HG03432 (cell line): ENCODE results near the gene NES.

Experiments used
- ATAC-seq: cut with Tn5 transposase; IDR thresholded peaks from one replicate; pipeline ENCODE4 v1.9.1; 2021; ENCODE audit warnings: mild to moderate bottlenecking, moderate library complexity; ENCODE audit not compliant: unreplicated experiment

Gene NES

DNA sequence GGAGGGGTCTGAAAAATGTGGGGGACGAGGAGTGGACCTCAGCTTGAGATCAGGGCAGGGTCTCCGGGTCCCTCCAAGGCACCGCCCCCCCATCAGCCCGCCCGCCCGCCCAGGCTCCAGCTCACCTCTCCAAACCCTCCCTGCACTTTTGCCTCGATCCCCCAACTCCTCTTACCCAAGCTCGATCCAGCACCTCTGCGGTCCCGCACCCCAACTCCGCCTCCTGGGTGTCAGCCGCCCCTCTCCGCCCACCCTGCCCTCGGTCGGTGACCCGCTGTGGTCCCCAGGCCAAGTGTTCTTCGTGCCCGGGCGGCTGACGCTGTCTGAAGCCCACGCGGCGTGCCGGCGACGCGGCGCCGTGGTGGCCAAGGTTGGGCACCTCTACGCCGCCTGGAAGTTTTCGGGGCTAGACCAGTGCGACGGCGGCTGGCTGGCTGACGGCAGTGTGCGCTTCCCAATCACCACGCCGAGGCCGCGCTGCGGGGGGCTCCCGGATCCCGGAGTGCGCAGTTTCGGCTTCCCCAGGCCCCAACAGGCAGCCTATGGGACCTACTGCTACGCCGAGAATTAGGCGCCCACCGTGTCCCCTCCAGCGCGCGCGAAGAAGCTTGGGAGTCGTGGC is 52.3 kb downstream of the NES start:
- no peak for ATAC-seq

DNA sequence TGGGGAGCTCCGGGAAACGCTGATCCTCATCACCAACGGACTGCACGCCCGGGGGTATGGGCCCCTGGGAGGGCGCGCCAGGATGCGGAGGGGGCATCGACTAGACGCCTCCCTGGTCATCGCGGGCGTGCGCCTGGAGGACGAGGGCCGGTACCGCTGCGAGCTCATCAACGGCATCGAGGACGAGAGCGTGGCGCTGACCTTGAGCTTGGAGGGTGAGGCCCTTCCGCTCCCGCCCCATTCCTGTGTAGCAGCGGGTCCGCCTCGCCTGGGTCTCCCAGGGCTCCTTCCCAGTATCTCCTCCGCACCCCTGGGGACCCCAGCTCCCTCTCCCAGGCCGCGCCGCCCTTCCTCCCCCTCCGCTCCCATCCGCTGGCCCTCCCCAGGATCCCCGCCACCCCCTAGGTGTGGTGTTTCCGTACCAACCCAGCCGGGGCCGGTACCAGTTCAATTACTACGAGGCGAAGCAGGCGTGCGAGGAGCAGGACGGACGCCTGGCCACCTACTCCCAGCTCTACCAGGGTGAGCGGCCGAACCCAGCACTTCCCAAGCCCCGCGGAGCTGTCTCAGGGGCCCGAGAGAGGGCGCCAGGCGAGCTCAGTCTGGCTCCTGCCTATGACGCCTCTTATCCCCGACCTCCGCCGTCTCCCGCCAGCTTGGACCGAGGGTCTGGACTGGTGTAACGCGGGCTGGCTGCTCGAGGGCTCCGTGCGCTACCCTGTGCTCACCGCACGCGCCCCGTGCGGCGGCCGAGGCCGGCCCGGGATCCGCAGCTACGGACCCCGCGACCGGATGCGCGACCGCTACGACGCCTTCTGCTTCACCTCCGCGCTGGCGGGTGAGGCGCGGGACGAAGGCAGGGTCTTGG is 53.0 kb downstream of the NES start:
- ATAC-seq, result no peak

DNA sequence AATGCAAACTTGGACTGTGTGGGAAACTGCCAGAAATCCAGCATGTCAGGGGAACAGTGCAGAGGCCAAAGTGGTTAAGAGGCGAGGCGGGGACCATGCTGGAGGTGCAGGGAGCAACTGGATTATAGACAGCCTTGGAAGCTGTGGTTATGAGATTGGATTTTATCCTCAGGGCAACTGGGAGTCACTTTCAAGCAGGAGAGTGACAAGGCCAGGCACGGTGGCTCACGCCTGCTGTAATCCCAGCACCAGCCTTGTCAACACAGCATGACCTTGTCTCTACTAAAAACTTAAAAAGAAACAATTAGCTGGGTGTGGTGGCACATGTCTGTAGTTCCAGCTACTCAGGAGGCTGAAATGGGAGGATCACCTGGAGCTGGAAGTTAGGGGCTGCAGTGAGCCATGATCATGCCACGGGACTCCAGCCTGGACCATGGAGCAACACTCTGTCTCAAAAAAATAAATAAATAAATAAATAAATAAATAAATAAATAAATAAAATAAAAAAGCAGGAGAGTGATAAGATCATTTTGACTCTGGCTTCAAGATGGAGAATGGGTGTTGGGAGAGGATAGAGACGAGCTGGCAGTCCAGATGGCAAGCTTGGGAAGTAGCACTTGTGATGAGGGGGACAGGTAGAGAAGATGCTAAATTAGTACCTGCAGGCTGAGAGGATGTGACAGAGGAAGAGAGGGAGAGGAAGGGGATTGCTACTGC is 54.5 kb downstream of the NES start:
- ATAC-seq, result no peak

DNA sequence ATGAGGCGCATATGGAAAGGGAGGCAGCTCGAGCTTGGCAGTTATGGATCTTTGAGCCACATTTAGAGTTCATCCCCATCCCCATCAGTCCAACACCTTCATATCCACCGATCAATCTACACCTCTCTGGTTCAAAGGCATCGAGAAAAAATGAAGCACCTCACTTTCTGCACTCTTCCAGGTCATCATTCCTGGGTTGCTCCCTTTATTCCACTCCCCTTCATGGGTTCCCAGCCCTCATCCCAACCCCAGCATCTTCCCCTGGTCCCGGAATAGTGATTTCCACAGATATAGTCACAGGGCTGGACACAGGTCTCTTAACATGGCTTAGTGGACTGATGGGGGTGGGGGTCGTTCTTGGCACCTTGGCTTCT is 57.6 kb downstream of the NES start:
- ATAC-seq, result no peak

DNA sequence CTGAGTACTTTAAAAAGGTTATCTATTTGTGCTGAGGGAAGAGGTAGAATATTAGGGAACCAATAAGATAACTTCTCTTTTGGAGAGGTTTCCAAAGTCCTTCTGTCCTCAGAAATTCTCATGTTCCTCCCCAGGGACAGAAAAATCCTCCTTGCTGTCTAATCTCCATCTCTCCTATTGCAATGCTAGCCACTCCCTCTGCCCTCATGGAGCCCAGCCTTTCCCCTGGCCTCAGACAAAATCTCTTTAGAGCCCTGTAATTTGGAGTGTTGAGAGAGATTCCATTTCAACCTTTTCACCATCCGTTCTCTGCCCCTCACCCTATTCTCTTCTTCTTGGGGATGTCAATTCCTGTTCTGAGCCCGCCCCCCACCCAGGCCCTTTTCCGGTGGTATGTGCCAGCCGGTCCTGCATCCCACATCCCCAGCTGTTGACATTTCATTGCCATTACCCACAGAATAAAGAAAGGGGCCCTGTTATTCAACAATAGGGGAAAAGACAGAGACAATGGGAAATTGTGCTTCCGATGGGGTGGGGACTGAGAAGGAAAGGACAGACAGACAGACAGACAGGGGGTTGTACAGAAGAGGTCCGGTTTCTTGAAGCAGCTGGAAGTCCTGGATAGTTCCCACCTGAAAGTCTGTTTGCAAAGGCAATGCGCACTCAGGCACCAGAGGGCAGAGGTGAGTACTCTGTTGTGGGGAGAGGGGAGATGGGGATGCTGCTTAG is 58.2 kb downstream of the NES start, which contains the start of gene HAPLN2:
HAPLN2 (plus strand) TSS at position 563 of the 729 bp plus-strand sequence. CDS start 4,076 bp downstream, outside the sequence.
- no peak for ATAC-seq
